GM12878 (cell line): ENCODE data around the gene CCDC97. TPM values are rescaled to one million over a fixed set of nuclear protein-coding genes. Genes with fewer than 3 reads are reported as not detected.
A peak's percentile ranks its signal among the peaks of the same experiment; 100 is the strongest.

Source experiments
- ATAC-seq: fragments of 200-7000 bp; cut with Tn5 transposase; 3 replicates; pipeline ENCODE4 v1.9.1; 2020; ENCODE audit warnings: mild to moderate bottlenecking, moderate library complexity
- BruUV-seq: library from RNA; stranded (reverse); fragments of 400-500 nt; replicated peaks from 2 replicates; lab custom pipeline; 2021; lab: Mats Ljungman, UMichigan
- CTCF ChIA-PET: fragments of 300-600 bp; sonication (Branson Sonifier 250); formaldehyde crosslinking; extraction: SDS; loops from one replicate; lab custom pipeline; 2021; ENCODE audit warnings: inconsistent platforms; lab: Yijun Ruan, JAX
- POLR2A ChIA-PET: fragments of 350-600 bp; formaldehyde crosslinking; extraction: SDS; loops from one replicate; lab custom pipeline; 2021; ENCODE audit warnings: inconsistent platforms; lab: Charles Lee
- RAD21 ChIA-PET: fragments of 300-600 bp; sonication (Branson Sonifier 250); formaldehyde crosslinking; loops from one replicate; lab custom pipeline; 2023; ENCODE audit warnings: antibody characterized with exemption; ENCODE audit not compliant: unreplicated experiment; lab: Charles Lee
- SMC1A ChIA-PET: fragments of 300-600 bp; sonication (Branson Sonifier 250); formaldehyde crosslinking; loops from one replicate; lab custom pipeline; 2023; ENCODE audit not compliant: unreplicated experiment, uncharacterized antibody; lab: Charles Lee
- DNase-seq: peaks from one replicate; pipeline ENCODE4 v3.0.0-alpha.2; 2011; ENCODE audit warnings: low read depth, low spot score
- FAIRE-seq: peaks from 3 replicates; lab custom pipeline; 2011; peaks lifted over from hg19 to GRCh38; lab: Jason Lieb, UNC
- H2AFZ ChIP-seq: 2 replicates; pipeline ENCODE4 v1.6.0; 2011; ENCODE audit warnings: low read depth, low read length, control low read depth; ENCODE audit not compliant: control insufficient read depth
- H3K27ac ChIP-seq: 2 replicates; pipeline ENCODE4 v1.5.1; 2011; ENCODE audit warnings: control low read depth; ENCODE audit not compliant: control insufficient read depth, insufficient read depth
- H3K27me3 ChIP-seq, 2 experiments: replicated peaks in 1 of 2; 2 replicates each; pipeline versions ENCODE4 v1.6.0 to v1.6.1; 2011; ENCODE audit warnings: low read length in 1 of 2; ENCODE audit not compliant: control insufficient read depth in 2 of 2, insufficient read depth in 2 of 2
- H3K36me3 ChIP-seq, 2 experiments: 2 replicates each; pipeline ENCODE4 v1.5.1; 2011; ENCODE audit warnings: low read length in 1 of 2; ENCODE audit not compliant: control insufficient read depth in 2 of 2, insufficient read depth in 2 of 2
- H3K4me1 ChIP-seq: 2 replicates; pipeline ENCODE4 v1.6.1; 2011; ENCODE audit warnings: mild to moderate bottlenecking, low read length, moderate library complexity, mixed read lengths; ENCODE audit not compliant: control insufficient read depth, insufficient read depth
- H3K4me2 ChIP-seq: 2 replicates; pipeline ENCODE4 v1.6.0; 2011; ENCODE audit warnings: control low read depth; ENCODE audit not compliant: control insufficient read depth, insufficient read depth
- H3K4me3 ChIP-seq: fragments of 200-600 bp; sonication (generic); 2 replicates; pipeline ENCODE4 v1.5.1; 2016
- H3K79me2 ChIP-seq: 2 replicates; pipeline ENCODE4 v1.6.0; 2011; ENCODE audit warnings: low read length; ENCODE audit not compliant: control insufficient read depth, insufficient read depth
- H3K9ac ChIP-seq: 2 replicates; pipeline ENCODE4 v1.8.0; 2011; ENCODE audit warnings: low read length, control low read depth, mixed read lengths; ENCODE audit not compliant: control insufficient read depth, insufficient read depth
- H3K9me3 ChIP-seq: replicated peaks from 3 replicates; pipeline ENCODE4 v1.5.1; 2011; ENCODE audit warnings: mild to moderate bottlenecking, low read length; ENCODE audit not compliant: control insufficient read depth, insufficient read depth
- H4K20me1 ChIP-seq: 2 replicates; pipeline ENCODE4 v1.6.0; 2011; ENCODE audit not compliant: control insufficient read depth, insufficient read depth
- ASH2L ChIP-seq: fragments of 300-600, 200-600 bp; sonication (generic); IDR thresholded peaks from 2 replicates; pipeline ENCODE4 v1.6.1; 2017; ENCODE audit warnings: low read depth, mild to moderate bottlenecking, borderline replicate concordance
- CBX3 ChIP-seq: fragments of 200-600 bp; sonication (generic); IDR thresholded peaks from 2 replicates; pipeline ENCODE4 v1.6.1; 2016; ENCODE audit warnings: low read depth, borderline replicate concordance
- CHD1 ChIP-seq: IDR thresholded peaks from 2 replicates; pipeline ENCODE4 v1.6.1; 2012; ENCODE audit warnings: low read depth, low read length, improper control_type of control experiment
- EED ChIP-seq: sonication (generic); IDR thresholded peaks from 2 replicates; pipeline ENCODE4 v1.6.1; 2016; ENCODE audit warnings: antibody characterized with exemption, low read depth
- FOXM1 ChIP-seq: IDR thresholded peaks from 2 replicates; pipeline ENCODE4 v1.6.1; 2012; ENCODE audit warnings: low read depth, mild to moderate bottlenecking, inconsistent platforms, low read length, moderate library complexity
- KDM1A ChIP-seq: fragments of 200-600 bp; sonication (generic); IDR thresholded peaks from 2 replicates; pipeline ENCODE4 v1.6.1; 2016; ENCODE audit warnings: borderline replicate concordance
- MYC ChIP-seq: IDR thresholded peaks from 2 replicates; pipeline ENCODE4 v1.6.1; 2011; ENCODE audit warnings: mild to moderate bottlenecking, low read length, moderate library complexity, inconsistent platforms; ENCODE audit not compliant: insufficient read depth, insufficient replicate concordance, insufficient read length, severe bottlenecking
- NR2C1 ChIP-seq: fragments of 450-650 bp; IDR thresholded peaks from 2 replicates; pipeline ENCODE4 v1.6.1; 2017; ENCODE audit warnings: antibody characterized with exemption, mild to moderate bottlenecking, moderate library complexity
- RUNX3 ChIP-seq: IDR thresholded peaks from 2 replicates; pipeline ENCODE4 v1.6.1; 2012; ENCODE audit warnings: low read length, inconsistent platforms
- SIX5 ChIP-seq: IDR thresholded peaks from 2 replicates; pipeline ENCODE4 v1.6.1; 2011; ENCODE audit warnings: mild to moderate bottlenecking, low read depth, low read length, moderate library complexity; ENCODE audit not compliant: severe bottlenecking
- SMC3 ChIP-seq: IDR thresholded peaks from 2 replicates; pipeline ENCODE4 v1.6.1; 2011; ENCODE audit warnings: low read length, improper control_type of control experiment, borderline replicate concordance
- SUPT20H ChIP-seq: IDR thresholded peaks from 2 replicates; pipeline ENCODE4 v1.6.1; 2011; ENCODE audit warnings: low read depth, mild to moderate bottlenecking, low read length, moderate library complexity, borderline replicate concordance; ENCODE audit not compliant: control insufficient read depth
- ZNF217 ChIP-seq: fragments of 450-650 bp; IDR thresholded peaks from 2 replicates; pipeline ENCODE4 v1.6.1; 2017; ENCODE audit warnings: antibody characterized with exemption, mild to moderate bottlenecking
- ZNF24 ChIP-seq: fragments of 450-650 bp; IDR thresholded peaks from 2 replicates; pipeline ENCODE4 v1.6.1; 2017; ENCODE audit warnings: antibody characterized with exemption, mild to moderate bottlenecking
- whole genome bisulfite sequencing: methylation state at CpG from one replicate; pipeline ENCODE4 v1.1.6; 2016; ENCODE audit warnings: low lambda C conversion rate; ENCODE audit not compliant: insufficient replicate concordance, insufficient coverage; ENCODE audit errors: missing lambda C conversion rate; 5-methylcytosine and 5-hydroxymethylcytosine counted together
- in situ Hi-C: fragments of 300-500 bp; cut with MboI; formaldehyde crosslinking; loops from 9 replicates; pipeline ENCODE4 v1.14.3; 2018; ENCODE audit warnings: mixed read lengths
- intact Hi-C: fragments of 100-400 bp; cut with micrococcal nuclease; formaldehyde crosslinking; loops from one replicate; pipeline ENCODE4 v1.14.2; 2022; ENCODE audit not compliant: unreplicated experiment
- polyA plus RNA-seq, 11 experiments: library from polyadenylated mRNA; depleted of rRNA in 4 of 11; unstranded in 6 of 11; stranded (reverse) in 5 of 11; fragments of >200 nt; fragmentation: Nextera tagmentation in 4 of 11; fragmentation: Illumina TruSeq in 1 of 11; extraction: Ambion mirVana in 4 of 11; extraction: Trizol in 1 of 11; gene quantifications; 1 replicate in 1 of 11; 2 replicates in 10 of 11; pipeline versions ENCODE4 v1.2.1 to v1.2.3, GENCODE V29; 2011 to 2016; ENCODE audit warnings: inconsistent platforms in 2 of 11, missing spikeins in 2 of 11, low read depth in 1 of 11
- total RNA-seq, 4 experiments: library from RNA; depleted of rRNA in 3 of 4; stranded (reverse); fragments of >200 nt in 3 of 4; fragmentation: Illumina TruSeq in 1 of 4; extraction: Trizol in 1 of 4; gene quantifications; 2 replicates each; pipeline versions ENCODE4 v1.2.1 to v1.2.3, GENCODE V29; 2013 to 2021
- TF ChIP-seq, protein P1 (sequence below): IDR thresholded peaks from 2 replicates; pipeline ENCODE4 v1.6.1; 2012; ENCODE audit warnings: improper control_type of control experiment, low read depth, low read length; ENCODE audit not compliant: insufficient replicate concordance
- TF ChIP-seq, protein P2 (sequence below): fragments of 450-650 bp; IDR thresholded peaks from 2 replicates; pipeline ENCODE4 v1.6.1; 2016; ENCODE audit warnings: mild to moderate bottlenecking
- TF ChIP-seq, protein P3 (sequence below): IDR thresholded peaks from 2 replicates; pipeline ENCODE4 v1.6.1; 2011; ENCODE audit warnings: borderline replicate concordance, low read depth, mild to moderate bottlenecking, moderate library complexity, low read length; ENCODE audit not compliant: insufficient read depth, poor library complexity, severe bottlenecking

The CCDC97 gene
- total and polyA plus RNA-seq, 10 of the 15 experiments (the other 5 are each of a cell fraction or from before 2014, with no cell fraction given), result 1.8 to 34.1 (median 18.8) TPM

DNA sequence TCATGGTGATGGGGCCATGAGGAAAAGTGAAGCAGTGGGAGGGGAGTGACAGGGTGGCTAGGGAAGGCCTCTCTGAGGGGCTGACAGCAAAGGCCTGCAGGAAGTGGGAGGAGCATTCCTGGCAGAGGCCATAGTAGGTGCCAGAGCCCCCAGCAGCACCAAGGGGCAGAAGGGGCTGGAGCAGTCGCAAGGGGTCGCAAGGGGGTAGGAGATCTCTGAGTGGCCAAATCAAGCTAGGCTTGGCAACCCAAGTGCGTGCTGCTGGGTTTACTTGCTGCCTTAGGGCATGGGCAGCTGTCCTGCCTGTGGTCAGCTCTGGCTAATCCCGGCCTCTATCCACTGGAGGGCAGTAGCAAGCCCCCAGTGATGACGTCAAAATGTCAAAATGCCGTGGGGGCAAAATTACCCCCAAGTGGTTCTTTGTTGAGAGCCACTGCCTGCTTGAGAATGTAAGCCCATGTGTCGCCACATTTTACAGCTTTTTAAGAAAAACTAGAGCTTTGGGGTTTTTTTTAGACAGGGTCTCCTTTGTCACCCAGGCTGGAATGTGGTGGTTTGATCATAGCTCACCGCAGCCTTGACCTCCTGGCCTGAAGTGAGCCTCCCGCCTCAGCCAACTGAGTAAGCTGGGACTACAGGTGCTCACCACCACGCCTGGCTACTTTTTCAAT, 11.8 kb downstream of the CCDC97 start:
- no peak overlapping the region for H3K4me2 ChIP-seq
- RAD21 ChIA-PET, result no interaction called here
- H2AFZ ChIP-seq, result no peak overlapping the region
- H3K9me3 ChIP-seq, result no peaks in the 10 kb centered on the region
- peaks cover under 1% of the 10 kb centered on the region for H3K79me2 ChIP-seq
- H3K4me1 ChIP-seq, result peaks cover 12% of the 10 kb centered on the region
- intact Hi-C loops, result no loop called here
- in situ Hi-C loops, result no loop called here
- H3K9ac ChIP-seq, result no peak overlapping the region
- no peaks in the 10 kb centered on the region for H4K20me1 ChIP-seq
- H3K27ac ChIP-seq, result no peak overlapping the region
- no TSS peak for BruUV-seq
- no peaks in the 10 kb centered on the region for H3K27me3 ChIP-seq
- CTCF ChIA-PET, result interaction anchor here (0.6 to 1.8 kb wide), 5 partner anchors 9 to 126 kb away, joined by 3 to 5 read pairs (median 3); no protein-coding TSS in a partner anchor
- POLR2A ChIA-PET, result no interaction called here
- SMC1A ChIA-PET, result interaction anchor here (1.2 kb wide), 1 partner anchor 14 kb away, joined by 3 read pairs; no protein-coding TSS in a partner anchor
- 80% methylated on average over 10 of the region's 10 CpGs for WGBS
- peaks cover 16 to 35% of the 10 kb centered on the region in 2 experiments for H3K36me3 ChIP-seq
- ATAC-seq (peak; percentile 43; the same call in 2 of the 3 replicates), FAIRE-seq (no peak), DNase-seq (no peak)
- no peak overlapping the region for H3K4me3 ChIP-seq
- TF ChIP-seq ASH2L, result no peak
- TF ChIP-seq, protein P1, sequence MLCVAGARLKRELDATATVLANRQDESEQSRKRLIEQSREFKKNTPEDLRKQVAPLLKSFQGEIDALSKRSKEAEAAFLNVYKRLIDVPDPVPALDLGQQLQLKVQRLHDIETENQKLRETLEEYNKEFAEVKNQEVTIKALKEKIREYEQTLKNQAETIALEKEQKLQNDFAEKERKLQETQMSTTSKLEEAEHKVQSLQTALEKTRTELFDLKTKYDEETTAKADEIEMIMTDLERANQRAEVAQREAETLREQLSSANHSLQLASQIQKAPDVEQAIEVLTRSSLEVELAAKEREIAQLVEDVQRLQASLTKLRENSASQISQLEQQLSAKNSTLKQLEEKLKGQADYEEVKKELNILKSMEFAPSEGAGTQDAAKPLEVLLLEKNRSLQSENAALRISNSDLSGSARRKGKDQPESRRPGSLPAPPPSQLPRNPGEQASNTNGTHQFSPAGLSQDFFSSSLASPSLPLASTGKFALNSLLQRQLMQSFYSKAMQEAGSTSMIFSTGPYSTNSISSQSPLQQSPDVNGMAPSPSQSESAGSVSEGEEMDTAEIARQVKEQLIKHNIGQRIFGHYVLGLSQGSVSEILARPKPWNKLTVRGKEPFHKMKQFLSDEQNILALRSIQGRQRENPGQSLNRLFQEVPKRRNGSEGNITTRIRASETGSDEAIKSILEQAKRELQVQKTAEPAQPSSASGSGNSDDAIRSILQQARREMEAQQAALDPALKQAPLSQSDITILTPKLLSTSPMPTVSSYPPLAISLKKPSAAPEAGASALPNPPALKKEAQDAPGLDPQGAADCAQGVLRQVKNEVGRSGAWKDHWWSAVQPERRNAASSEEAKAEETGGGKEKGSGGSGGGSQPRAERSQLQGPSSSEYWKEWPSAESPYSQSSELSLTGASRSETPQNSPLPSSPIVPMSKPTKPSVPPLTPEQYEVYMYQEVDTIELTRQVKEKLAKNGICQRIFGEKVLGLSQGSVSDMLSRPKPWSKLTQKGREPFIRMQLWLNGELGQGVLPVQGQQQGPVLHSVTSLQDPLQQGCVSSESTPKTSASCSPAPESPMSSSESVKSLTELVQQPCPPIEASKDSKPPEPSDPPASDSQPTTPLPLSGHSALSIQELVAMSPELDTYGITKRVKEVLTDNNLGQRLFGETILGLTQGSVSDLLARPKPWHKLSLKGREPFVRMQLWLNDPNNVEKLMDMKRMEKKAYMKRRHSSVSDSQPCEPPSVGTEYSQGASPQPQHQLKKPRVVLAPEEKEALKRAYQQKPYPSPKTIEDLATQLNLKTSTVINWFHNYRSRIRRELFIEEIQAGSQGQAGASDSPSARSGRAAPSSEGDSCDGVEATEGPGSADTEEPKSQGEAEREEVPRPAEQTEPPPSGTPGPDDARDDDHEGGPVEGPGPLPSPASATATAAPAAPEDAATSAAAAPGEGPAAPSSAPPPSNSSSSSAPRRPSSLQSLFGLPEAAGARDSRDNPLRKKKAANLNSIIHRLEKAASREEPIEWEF, result no peak
- no peak for TF ChIP-seq SUPT20H
- TF ChIP-seq ZNF24, result no peak
- TF ChIP-seq NR2C1, result no peak
- no peak for TF ChIP-seq CHD1
- TF ChIP-seq MYC, result no peak
- no peak for TF ChIP-seq EED
- peak; percentile 27; the same call in 1 of the 2 replicates for TF ChIP-seq SMC3
- no peak for TF ChIP-seq FOXM1
- TF ChIP-seq, protein P2, sequence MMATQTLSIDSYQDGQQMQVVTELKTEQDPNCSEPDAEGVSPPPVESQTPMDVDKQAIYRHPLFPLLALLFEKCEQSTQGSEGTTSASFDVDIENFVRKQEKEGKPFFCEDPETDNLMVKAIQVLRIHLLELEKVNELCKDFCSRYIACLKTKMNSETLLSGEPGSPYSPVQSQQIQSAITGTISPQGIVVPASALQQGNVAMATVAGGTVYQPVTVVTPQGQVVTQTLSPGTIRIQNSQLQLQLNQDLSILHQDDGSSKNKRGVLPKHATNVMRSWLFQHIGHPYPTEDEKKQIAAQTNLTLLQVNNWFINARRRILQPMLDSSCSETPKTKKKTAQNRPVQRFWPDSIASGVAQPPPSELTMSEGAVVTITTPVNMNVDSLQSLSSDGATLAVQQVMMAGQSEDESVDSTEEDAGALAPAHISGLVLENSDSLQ, result no peak
- TF ChIP-seq SIX5, result no peak
- peak; percentile 80 for TF ChIP-seq RUNX3
- no peak for TF ChIP-seq ZNF217
- TF ChIP-seq, protein P3, sequence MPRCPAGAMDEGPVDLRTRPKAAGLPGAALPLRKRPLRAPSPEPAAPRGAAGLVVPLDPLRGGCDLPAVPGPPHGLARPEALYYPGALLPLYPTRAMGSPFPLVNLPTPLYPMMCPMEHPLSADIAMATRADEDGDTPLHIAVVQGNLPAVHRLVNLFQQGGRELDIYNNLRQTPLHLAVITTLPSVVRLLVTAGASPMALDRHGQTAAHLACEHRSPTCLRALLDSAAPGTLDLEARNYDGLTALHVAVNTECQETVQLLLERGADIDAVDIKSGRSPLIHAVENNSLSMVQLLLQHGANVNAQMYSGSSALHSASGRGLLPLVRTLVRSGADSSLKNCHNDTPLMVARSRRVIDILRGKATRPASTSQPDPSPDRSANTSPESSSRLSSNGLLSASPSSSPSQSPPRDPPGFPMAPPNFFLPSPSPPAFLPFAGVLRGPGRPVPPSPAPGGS, result no peak
- no peak for TF ChIP-seq KDM1A
- TF ChIP-seq CBX3, result no peak
